GM21447 (cell line): ENCODE measurements around the gene KRTAP23-1.

Experiments
- ATAC-seq: cut with Tn5 transposase; IDR thresholded peaks from one replicate; pipeline ENCODE4 v1.9.1; 2021; ENCODE audit not compliant: unreplicated experiment

Gene KRTAP23-1, protein sequence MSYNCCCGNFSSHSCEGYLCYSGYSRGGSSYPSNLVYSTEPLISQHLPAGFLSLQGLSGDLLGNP

DNA sequence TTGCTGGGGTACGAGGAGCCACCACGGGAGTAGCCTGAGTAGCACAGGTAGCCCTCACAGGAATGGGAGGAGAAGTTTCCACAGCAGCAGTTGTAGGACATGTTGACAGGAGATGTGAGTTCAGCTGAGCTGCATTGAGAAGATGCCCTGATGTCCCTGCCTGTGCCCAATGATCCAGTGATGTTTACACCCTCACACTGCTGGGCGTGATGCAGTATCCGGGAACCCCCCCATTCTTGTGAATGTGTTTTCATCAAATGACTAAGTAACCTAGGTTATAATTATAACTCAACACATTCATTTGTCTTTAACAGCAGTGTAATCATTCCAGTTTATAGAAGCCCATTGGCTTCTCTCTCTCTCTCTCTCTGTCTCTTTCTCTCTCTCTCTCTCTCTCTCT, at the start of gene KRTAP23-1:
Gene KRTAP23-1 (minus strand): TSS at position 101 of the 400 bp plus-strand sequence. CDS start 0 bp downstream, at position 101.
- ATAC-seq = no peak

GRCh38 chr21:30395731-30396130, 47.3 kb upstream of the KRTAP23-1 start, which contains the start of gene KRTAP13-1:
KRTAP13-1 (plus strand) TSS chr21:30396031; CDS start chr21:30396087, 56 bp downstream.
- ATAC-seq = no peak

- no peak for ATAC-seq
Observed at GRCh38 chr21:30391492-30392025, 43.2 kb upstream of the KRTAP23-1 start.

- ATAC-seq = no peak
Observed at GRCh38 chr21:30382201-30382600, 33.8 kb upstream of the KRTAP23-1 start.

DNA sequence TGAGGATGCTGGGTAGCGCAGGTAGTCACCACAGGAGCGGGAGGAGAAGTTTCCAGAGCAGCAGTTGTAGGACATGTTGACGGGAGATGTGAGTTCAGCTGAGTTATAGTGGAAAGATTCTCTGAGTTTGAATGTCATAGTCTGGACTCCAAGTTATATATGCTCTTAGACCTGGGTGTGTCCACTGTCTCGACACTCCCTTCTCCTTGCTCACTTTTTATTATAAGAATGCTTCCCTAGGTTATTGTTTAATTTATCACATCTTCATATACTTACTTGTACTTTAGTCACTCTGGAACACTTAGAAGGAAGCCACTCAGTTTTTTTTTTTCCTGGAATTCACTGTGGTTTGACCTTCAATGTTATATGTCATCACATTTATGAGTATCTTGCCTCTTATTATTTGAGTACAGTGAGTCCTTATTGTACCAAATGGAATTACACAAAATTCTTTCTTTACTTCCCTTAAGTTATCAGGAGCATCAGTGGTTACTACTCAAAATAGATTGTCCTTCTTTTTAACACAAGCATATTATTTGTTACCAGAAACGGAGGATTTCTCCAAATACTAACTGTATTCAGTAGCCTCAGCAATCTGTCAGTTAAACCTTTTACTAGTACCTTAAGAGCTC, 23.8 kb upstream of the KRTAP23-1 start, which contains the start of gene KRTAP13-2:
Gene KRTAP13-2 (minus strand): TSS at position 133 of the 632 bp plus-strand sequence. CDS start 58 bp downstream, at position 75.
- no peak for ATAC-seq

GRCh38 chr21:30355906-30356305, 7.5 kb upstream of the KRTAP23-1 start:
- no peak for ATAC-seq

- no peak for ATAC-seq
Observed at GRCh38 chr21:30354308-30355005, 6.1 kb upstream of the KRTAP23-1 start.

DNA sequence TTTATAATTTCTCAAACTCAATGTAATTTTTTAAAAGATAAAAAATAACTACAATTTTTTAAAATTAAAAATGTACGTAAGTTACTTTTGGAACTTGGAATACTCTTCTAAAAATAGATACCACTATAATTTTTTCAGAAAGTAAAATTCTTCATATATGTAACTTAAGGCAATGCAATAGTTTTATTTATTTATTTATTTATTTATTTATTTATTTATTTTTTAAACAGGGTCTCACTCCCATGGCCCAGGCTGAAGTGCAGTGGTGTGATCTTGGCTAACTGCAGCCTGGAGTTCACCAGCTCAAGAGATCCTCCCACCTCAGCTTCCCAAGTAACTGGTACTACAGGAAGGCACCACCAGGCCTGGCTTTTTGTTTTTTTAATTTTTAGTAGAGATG, 3.1 kb upstream of the KRTAP23-1 start:
- ATAC-seq = no peak

DNA sequence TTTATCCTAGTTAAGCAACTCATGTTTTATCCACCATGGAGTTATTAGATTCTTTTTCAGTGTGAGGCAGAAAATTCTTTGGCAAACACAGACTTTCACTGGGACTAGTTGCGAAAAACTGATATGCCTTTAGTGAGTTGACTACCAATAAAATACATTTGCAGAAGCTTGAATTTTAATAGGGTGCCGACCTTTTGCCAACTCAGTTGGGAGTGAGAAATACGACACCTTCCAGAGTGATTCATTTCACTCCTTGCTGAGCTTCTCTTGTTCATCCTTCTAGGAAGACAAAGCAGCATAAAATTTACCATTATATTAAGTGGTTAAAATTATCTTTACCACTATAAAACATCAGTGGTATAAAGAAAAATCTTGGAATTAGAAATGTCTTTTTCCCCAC, 1.2 kb upstream of the KRTAP23-1 start:
- ATAC-seq = no peak

GRCh38 chr21:30345014-30345413, 3.4 kb downstream of the KRTAP23-1 start:
- ATAC-seq = no peak

DNA sequence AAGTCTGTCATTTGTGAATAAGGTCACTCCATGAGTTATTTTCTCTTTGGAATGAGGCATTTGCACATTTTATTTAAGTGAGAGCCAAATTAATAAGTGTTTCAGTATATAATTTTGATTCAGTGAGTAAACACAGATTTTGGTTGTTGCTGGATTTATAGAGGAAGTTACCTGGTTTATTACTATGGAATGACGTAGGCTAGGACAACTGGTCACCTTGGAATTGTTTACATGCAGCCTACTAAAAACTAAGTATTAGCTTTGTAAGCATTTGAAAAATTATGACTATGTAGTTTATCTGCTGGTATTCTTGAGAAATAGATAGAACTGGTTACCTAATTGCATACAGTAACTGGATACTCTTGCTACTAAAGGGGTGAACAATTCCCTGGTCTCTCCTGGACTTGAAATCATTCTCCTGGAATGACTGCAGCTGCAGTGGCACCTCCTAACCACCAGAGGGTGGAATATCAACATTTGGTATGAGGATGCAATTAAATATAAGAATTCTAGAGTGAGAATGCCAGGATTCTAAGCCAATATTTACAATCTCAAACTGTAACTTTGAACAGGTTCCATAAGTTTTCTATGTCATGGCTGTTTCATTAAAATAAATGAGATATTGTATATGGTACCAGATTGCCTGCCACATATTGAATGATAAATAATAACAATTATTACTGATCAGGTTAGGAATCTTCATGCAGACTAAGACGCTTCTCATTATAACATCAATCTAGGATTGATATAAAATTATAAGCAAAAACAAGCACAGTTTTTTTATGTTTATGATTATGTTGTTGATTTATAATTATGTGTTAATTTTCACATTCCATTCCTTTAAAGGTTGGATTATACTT, 7.5 kb downstream of the KRTAP23-1 start:
- ATAC-seq = no peak

GRCh38 chr21:30338717-30339116, 9.7 kb downstream of the KRTAP23-1 start:
- no peak for ATAC-seq

GRCh38 chr21:30337772-30338171, 10.6 kb downstream of the KRTAP23-1 start:
- no peak for ATAC-seq

DNA sequence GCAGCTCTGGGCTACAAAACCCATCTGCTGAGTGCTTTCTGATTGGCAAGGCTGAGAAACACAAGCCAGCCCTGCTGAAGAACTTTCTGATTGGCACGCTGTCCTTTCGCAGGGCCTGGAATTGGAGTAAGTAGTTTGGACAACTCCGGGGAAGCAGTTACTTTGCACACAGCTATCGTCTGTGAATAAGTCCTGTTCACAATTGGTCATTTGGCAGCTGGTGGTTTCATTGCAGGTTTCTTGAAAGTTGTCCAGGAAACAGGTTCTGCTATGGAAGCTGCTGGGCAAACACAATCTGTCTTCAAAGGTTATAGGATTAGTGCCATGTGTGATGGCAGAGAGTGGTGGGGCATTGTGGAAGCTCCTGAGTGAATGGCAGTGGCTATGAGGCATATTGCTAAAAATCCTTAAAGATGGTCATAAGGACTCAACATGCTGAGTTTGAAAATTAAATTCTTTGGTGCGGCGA, 11.1 kb downstream of the KRTAP23-1 start, which contains the start of gene KRTAP27-1:
Gene KRTAP27-1 (minus strand): TSS at position 419 of the 469 bp plus-strand sequence. CDS start 26 bp downstream, at position 393.
- no peak for ATAC-seq

DNA sequence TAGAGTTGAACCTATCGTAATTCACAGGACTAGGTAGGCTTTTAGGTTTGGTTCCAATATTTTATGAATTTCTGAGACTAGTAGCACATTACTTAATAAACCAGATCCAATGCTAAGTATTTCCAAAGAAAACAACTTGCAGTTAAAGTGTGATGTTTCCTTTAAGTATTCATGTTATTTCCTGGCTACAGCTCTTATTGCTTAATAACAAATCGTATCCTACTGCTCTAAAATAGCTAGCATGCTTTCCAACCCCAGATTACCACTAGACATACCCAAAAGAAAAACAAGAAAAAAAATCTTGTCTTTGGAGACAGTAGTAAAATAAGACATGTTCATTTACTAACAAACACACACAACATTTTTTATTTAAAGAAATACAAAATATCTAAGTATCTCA, 11.8 kb downstream of the KRTAP23-1 start:
- ATAC-seq = no peak

DNA sequence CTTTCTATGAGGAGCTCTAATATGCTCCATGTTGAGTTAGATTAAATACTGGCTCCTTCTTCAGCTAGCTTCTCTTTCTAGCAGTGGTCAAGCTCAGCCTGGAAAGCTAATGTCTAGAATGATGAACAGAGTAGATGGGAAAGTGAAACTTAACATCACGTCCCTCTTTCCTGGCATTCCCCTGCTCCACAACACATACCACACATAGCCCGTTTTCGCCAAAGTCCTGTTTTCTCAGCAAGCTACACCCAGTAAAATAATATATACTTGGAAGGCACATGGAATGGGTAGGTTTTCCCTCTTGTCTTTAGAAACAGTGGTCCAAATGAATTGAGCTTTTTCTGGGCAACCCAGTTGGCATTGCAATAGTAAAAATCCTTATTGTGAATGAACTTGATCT, 14.7 kb downstream of the KRTAP23-1 start:
- ATAC-seq = no peak

DNA sequence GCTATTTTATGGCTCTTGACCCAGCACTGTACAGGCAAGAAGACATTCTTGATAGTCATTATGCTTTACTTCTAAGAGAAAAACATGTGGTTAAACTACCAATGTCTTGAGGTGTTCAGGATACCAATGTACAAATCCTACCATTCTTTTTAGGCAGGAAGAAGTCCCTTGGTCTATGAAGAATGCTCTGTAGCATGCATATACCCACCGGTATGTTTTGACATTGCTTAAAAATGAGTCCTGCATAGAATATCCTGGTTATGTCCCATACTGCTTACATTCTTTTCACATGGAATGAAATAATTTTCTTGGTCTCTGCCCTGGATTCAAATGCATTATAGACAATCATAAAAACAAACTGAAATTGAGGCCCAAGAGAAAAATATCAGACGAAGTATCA, 15.7 kb downstream of the KRTAP23-1 start:
- ATAC-seq = no peak

GRCh38 chr21:30329203-30329875, 19.1 kb downstream of the KRTAP23-1 start:
- ATAC-seq = no peak

DNA sequence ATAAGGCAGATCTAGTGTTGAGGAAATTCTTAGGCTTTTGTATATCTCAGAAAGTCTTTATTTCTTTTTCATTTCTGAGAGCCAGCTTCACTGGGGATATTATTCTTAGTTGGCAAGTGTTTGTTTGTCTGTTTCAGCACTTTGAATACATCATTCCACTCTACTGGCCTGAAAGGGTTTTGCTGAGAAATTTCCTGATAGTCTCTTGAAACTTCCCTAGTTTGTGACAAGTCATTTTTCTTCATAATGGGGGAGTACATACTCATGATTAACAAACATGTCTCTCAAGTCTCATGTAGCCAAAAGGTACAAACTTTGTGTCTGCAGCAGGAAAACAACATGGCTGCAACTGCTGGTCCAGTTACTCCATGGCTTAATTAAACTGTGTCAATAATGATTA, 22.0 kb downstream of the KRTAP23-1 start:
- ATAC-seq = no peak

DNA sequence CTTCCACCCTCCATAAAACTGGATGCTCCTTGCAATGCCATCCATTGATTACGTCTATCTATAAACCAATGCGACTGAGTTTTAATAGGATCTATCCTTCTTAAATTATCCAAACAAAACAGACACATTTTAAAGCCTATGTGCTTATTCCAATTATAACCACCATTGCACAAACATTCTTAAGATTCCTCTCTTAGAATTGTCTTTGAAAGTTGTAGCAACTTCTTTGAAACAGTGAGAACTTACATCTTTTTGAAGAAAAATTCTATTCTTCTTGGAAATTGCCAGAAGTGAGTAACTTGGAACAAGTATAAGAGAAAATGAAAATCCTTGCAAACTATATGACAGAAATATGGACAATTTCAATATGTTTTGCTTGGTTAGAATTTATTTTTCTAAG, 28.2 kb downstream of the KRTAP23-1 start, which contains the start of gene KRTAP26-1:
Gene KRTAP26-1 (minus strand): TSS at position 101 of the 400 bp plus-strand sequence. CDS start 280 bp downstream, outside the sequence.
- ATAC-seq = no peak
